OCI-LY3 (cell line): ENCODE measurements around the gene ZDHHC16.

Experiments
- H2AFZ ChIP-seq: fragments of 200-600, 300-600 bp; shearing (Covaris generic); 2 replicates; pipeline ENCODE4 v1.6.0; 2014; ENCODE audit warnings: antibody characterized with exemption, low read depth, low read length
- H3K27ac ChIP-seq: fragments of 200-600, 300-600 bp; sonication (generic); 2 replicates; pipeline ENCODE4 v1.5.1; 2014; ENCODE audit warnings: mild to moderate bottlenecking, low read length, moderate library complexity, mixed read lengths
- H3K27me3 ChIP-seq: fragments of 200-600, 300-600 bp; sonication (generic); 2 replicates; pipeline ENCODE4 v1.6.1; 2014; ENCODE audit warnings: low read depth, low read length, mixed read lengths
- H3K36me3 ChIP-seq: fragments of 200-600, 300-600 bp; sonication (generic); replicated peaks from 2 replicates; pipeline ENCODE3; 2014; ENCODE audit warnings: low read depth, low read length, mixed read lengths
- H3K4me1 ChIP-seq: fragments of 300-600, 200-600 bp; sonication (generic); 2 replicates; pipeline ENCODE4 v1.6.1; 2014; ENCODE audit warnings: low read length, mixed read lengths
- H3K4me2 ChIP-seq: fragments of 200-600, 300-600 bp; sonication (generic); 2 replicates; pipeline ENCODE4 v1.6.1; 2014; ENCODE audit warnings: low read length, mixed read lengths
- H3K4me3 ChIP-seq: fragments of 300-600, 200-600 bp; sonication (generic); 2 replicates; pipeline ENCODE4 v1.5.1; 2014; ENCODE audit warnings: antibody characterized with exemption, mild to moderate bottlenecking, low read length, moderate library complexity
- H3K79me2 ChIP-seq: fragments of 300-600, 200-600 bp; shearing (Covaris generic); 2 replicates; pipeline ENCODE4 v1.6.1; 2014; ENCODE audit warnings: mild to moderate bottlenecking, low read length, mixed read lengths
- H3K9ac ChIP-seq: fragments of 300-600, 200-600 bp; shearing (Covaris generic); 2 replicates; pipeline ENCODE4 v1.6.0; 2014; ENCODE audit warnings: mild to moderate bottlenecking, low read length, moderate library complexity
- H3K9me3 ChIP-seq: fragments of 200-600, 300-600 bp; shearing (Covaris generic); 2 replicates; pipeline ENCODE4 v1.6.1; 2014; ENCODE audit warnings: low read length, mixed read lengths; ENCODE audit not compliant: insufficient read depth
- H4K20me1 ChIP-seq: fragments of 200-600, 300-600 bp; sonication (generic); 2 replicates; pipeline ENCODE4 v1.6.1; 2016; ENCODE audit warnings: low read length, mixed read lengths; ENCODE audit not compliant: insufficient read depth
- EZH2phosphoT487 ChIP-seq: fragments of 200-600 bp; shearing (Covaris generic); IDR thresholded peaks from 2 replicates; pipeline ENCODE4 v1.6.1; 2018; ENCODE audit warnings: antibody characterized with exemption, mixed run types, low read depth
- TF ChIP-seq, protein P1 (sequence below): fragments of 200-600, 300-600 bp; sonication (generic); IDR thresholded peaks from 2 replicates; pipeline ENCODE4 v1.5.1; 2014; ENCODE audit warnings: antibody characterized with exemption, low read length, low read depth

The ZDHHC16 gene

DNA sequence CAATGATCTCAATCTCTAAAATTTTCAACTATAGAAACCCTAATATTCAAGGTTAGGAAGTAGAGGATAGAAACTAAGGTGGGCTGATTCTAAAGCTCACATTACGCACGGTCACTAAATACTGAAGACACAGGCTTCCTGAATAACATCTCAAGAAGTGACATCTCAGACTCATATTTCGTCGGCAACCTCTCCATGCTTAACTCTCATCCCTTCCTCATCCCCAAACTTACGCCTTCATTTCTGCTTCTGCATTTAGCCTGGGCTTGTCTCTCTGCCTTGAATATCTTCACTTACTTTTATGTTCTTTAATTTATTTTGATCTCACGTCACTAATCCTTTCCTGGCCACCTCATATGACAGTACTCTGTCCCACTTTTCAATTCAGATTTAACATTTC, 10.8 kb upstream of the ZDHHC16 start:
- no peak overlapping the region for H3K4me2 ChIP-seq
- H3K9me3 ChIP-seq: no peaks in the 10 kb centered on the region
- peaks cover 25% of the 10 kb centered on the region for H3K36me3 ChIP-seq
- H3K27me3 ChIP-seq: no peaks in the 10 kb centered on the region
- TF ChIP-seq, protein P1, sequence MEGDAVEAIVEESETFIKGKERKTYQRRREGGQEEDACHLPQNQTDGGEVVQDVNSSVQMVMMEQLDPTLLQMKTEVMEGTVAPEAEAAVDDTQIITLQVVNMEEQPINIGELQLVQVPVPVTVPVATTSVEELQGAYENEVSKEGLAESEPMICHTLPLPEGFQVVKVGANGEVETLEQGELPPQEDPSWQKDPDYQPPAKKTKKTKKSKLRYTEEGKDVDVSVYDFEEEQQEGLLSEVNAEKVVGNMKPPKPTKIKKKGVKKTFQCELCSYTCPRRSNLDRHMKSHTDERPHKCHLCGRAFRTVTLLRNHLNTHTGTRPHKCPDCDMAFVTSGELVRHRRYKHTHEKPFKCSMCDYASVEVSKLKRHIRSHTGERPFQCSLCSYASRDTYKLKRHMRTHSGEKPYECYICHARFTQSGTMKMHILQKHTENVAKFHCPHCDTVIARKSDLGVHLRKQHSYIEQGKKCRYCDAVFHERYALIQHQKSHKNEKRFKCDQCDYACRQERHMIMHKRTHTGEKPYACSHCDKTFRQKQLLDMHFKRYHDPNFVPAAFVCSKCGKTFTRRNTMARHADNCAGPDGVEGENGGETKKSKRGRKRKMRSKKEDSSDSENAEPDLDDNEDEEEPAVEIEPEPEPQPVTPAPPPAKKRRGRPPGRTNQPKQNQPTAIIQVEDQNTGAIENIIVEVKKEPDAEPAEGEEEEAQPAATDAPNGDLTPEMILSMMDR: no peak
- TF ChIP-seq EZH2phosphoT487: no peak
- H3K4me1 ChIP-seq: no peaks in the 10 kb centered on the region
- no peaks in the 10 kb centered on the region; the same call in 1 of the 2 replicates for H3K79me2 ChIP-seq
- H2AFZ ChIP-seq: no peak overlapping the region
- H3K27ac ChIP-seq: no peak overlapping the region
- no peak overlapping the region for H3K9ac ChIP-seq
- no peaks in the 10 kb centered on the region for H4K20me1 ChIP-seq
- H3K4me3 ChIP-seq: no peak overlapping the region

DNA sequence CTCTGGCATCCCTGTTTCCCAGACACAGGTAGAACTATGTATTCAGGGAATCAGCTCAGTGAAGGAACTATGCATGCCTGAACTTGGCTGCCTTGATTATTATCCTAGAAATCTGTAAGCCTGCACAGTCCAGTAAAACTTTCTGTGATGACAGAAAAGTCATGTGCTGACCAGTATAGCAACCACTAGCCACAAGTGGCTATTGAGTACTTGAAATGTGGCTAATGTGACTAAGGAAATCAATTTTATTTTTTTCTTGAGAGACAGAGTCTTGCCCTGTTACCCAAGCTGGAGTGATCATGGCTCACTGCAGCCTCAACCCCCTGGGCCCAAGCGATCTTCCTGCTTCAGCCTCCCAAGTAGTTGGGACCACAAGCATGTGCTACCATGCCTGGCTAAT, 3.7 kb upstream of the ZDHHC16 start:
- H3K27ac ChIP-seq: no peak overlapping the region
- no peaks in the 10 kb centered on the region for H3K9me3 ChIP-seq
- H3K36me3 ChIP-seq: peaks cover 2% of the 10 kb centered on the region
- H3K9ac ChIP-seq: no peak overlapping the region
- H3K4me3 ChIP-seq: no peak overlapping the region
- H3K27me3 ChIP-seq: no peaks in the 10 kb centered on the region
- TF ChIP-seq, protein P1: no peak
- no peak for TF ChIP-seq EZH2phosphoT487
- no peaks in the 10 kb centered on the region for H4K20me1 ChIP-seq
- no peak overlapping the region for H3K4me2 ChIP-seq
- peaks cover 31% of the 10 kb centered on the region for H3K79me2 ChIP-seq
- H3K4me1 ChIP-seq: peaks cover 18% of the 10 kb centered on the region
- H2AFZ ChIP-seq: no peak overlapping the region

DNA sequence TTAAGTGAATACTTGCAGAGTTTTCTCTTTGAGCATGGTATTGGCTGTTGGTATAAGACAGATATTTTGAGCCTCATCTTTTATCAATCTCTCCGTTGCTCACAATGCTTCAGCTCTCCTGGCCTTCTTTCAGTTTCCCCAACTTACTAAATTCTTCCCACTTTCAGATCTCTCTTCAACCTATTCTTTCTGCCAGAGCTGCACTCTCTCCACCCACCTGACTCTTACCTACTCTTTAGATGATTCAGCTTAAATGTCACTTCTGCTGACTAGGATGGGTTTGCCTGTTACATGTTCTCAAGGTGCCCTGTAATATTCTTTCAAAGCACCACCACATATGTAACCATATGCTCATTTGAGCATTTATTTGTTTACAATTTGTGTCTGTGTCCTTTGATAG, 1.8 kb upstream of the ZDHHC16 start:
- no peak for TF ChIP-seq EZH2phosphoT487
- TF ChIP-seq, protein P1: no peak
- Histone ChIP-seq H3K9ac (no peak overlapping the region), H2AFZ (no peak overlapping the region), H3K36me3 (peaks cover 2% of the 10 kb centered on the region), H3K27me3 (no peaks in the 10 kb centered on the region), H3K4me2 (peak overlapping the region; percentile 81), H3K4me3 (peak overlapping the region; percentile 97; the same call in 1 of the 2 replicates), H3K9me3 (no peaks in the 10 kb centered on the region), H3K4me1 (peaks cover 19% of the 10 kb centered on the region), H3K27ac (no peak overlapping the region), H4K20me1 (no peaks in the 10 kb centered on the region), H3K79me2 (peaks cover 43% of the 10 kb centered on the region)

DNA sequence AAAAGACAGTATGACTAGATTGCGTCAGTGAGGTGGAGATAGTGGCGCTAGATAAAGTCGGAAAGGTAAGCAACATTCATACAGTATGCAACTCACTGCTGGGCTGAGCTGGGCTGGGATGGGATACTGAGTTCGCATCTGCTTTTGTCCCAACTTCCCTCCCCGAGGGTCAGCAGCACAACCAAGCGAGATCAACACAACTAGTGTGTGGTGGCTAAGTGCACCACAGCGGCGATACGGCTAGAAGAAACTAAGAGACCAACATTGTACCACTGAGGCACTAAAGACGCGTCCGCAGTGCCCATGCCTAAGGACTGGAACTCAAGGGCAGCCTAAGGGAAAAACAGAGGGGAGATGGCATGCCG, 636 bp upstream of the ZDHHC16 start:
- H2AFZ ChIP-seq: peak overlapping the region; percentile 64; the same call in 1 of the 2 replicates
- H3K4me3 ChIP-seq: peak overlapping the region; percentile 97
- H3K79me2 ChIP-seq: peaks cover 44% of the 10 kb centered on the region

More for the DNA sequence above, 636 bp upstream of the ZDHHC16 start:
- Histone ChIP-seq H4K20me1 (no peaks in the 10 kb centered on the region), H3K27me3 (no peaks in the 10 kb centered on the region), H3K9ac (peak overlapping the region; percentile 69), H3K9me3 (no peaks in the 10 kb centered on the region), H3K36me3 (peaks cover 2% of the 10 kb centered on the region), H3K4me2 (peak overlapping the region; percentile 81), H3K27ac (peak overlapping the region; percentile 27), H3K4me1 (peaks cover 19% of the 10 kb centered on the region)
- no peak for TF ChIP-seq EZH2phosphoT487
- TF ChIP-seq, protein P1: no peak
